CD4-positive, alpha-beta memory T cell (primary cell): Measurements from ENCODE around the gene RGS19. TPM values are rescaled to one million over a fixed set of nuclear protein-coding genes. Genes with fewer than 3 reads are reported as not detected.

Source experiments
- CTCF ChIA-PET: fragments of 350-600 bp; sonication (Branson Sonifier 250); formaldehyde crosslinking; loops from one replicate; lab custom pipeline; 2021; ENCODE audit warnings: inconsistent platforms; ENCODE audit not compliant: partially characterized antibody; lab: Charles Lee
- POLR2A ChIA-PET: fragments of 350-600 bp; sonication (Branson Sonifier 250); formaldehyde crosslinking; loops from one replicate; lab custom pipeline; 2021; ENCODE audit not compliant: partially characterized antibody; lab: Charles Lee
- DNase-seq, 5 donors: peaks; one replicate each; pipeline versions ENCODE4 v3.0.0 to v3.0.0-alpha.2; 2020 to 2022; ENCODE audit warnings: mixed read lengths in 1 of 5
- H3K27ac ChIP-seq: one replicate; pipeline ENCODE4 v1.7.0; 2013; ENCODE audit warnings: low read depth, low read length
- H3K27me3 ChIP-seq: 2 replicates; pipeline ENCODE4 v1.7.0; 2013; ENCODE audit warnings: mild to moderate bottlenecking, low read length, moderate library complexity; ENCODE audit not compliant: insufficient read depth
- H3K36me3 ChIP-seq: 2 replicates; pipeline ENCODE4 v1.7.0; 2013; ENCODE audit warnings: mild to moderate bottlenecking, low read length, moderate library complexity; ENCODE audit not compliant: insufficient read depth
- H3K4me1 ChIP-seq: 2 replicates; pipeline ENCODE4 v1.7.0; 2013; ENCODE audit warnings: mild to moderate bottlenecking, low read length, moderate library complexity; ENCODE audit not compliant: insufficient read depth
- H3K4me3 ChIP-seq, 2 donors: one replicate each; pipeline ENCODE4 v1.7.0; 2013; ENCODE audit warnings: low read length in 2 of 2, mild to moderate bottlenecking in 1 of 2
- H3K9me3 ChIP-seq, 2 donors: one replicate each; pipeline ENCODE4 v1.7.0; 2013; ENCODE audit warnings: low read length in 2 of 2, control low read depth in 1 of 2; ENCODE audit not compliant: control insufficient read depth in 1 of 2
- H3K27ac Mint-ChIP-seq, 7 donors: one replicate each; pipeline ENCODE4 v1.8.0; 2020 to 2021; ENCODE audit warnings: mixed read lengths in 7 of 7, mild to moderate bottlenecking in 6 of 7, inconsistent platforms in 3 of 7, moderate library complexity in 3 of 7
- H3K27me3 Mint-ChIP-seq, 2 donors: one replicate each; pipeline ENCODE4 v1.8.0; 2020 to 2021; ENCODE audit warnings: mixed read lengths in 2 of 2
- H3K36me3 Mint-ChIP-seq, 2 donors: one replicate each; pipeline ENCODE4 v1.8.0; 2020 to 2021; ENCODE audit warnings: mixed read lengths in 2 of 2, inconsistent platforms in 1 of 2, mild to moderate bottlenecking in 1 of 2
- H3K4me1 Mint-ChIP-seq, 4 donors: one replicate each; pipeline ENCODE4 v1.8.0; 2020 to 2021; ENCODE audit warnings: mixed read lengths in 4 of 4, mild to moderate bottlenecking in 1 of 4
- H3K4me3 Mint-ChIP-seq, 8 donors: one replicate each; pipeline ENCODE4 v1.8.0; 2020 to 2021; ENCODE audit warnings: mixed read lengths in 8 of 8, mild to moderate bottlenecking in 7 of 8, moderate library complexity in 6 of 8, inconsistent platforms in 3 of 8
- H3K9me3 Mint-ChIP-seq, 8 donors: one replicate each; pipeline ENCODE4 v1.8.0; 2020 to 2021; ENCODE audit warnings: mixed read lengths in 8 of 8, mild to moderate bottlenecking in 5 of 8, inconsistent platforms in 3 of 8, moderate library complexity in 1 of 8
- intact Hi-C: fragments of 100-400 bp; cut with micrococcal nuclease; formaldehyde crosslinking; loops from one replicate; pipeline ENCODE4 v1.15.1; 2023
- polyA plus RNA-seq, 2 donors: library from polyadenylated mRNA; unstranded; fragments of 300-500 nt; fragmentation: Illumina TruSeq; gene quantifications; one replicate each; pipeline ENCODE4 v1.2.3, GENCODE V29; 2021
- total RNA-seq, 2 experiments: library from RNA; stranded (reverse); gene quantifications; one replicate each; pipeline ENCODE4 v1.2.3, GENCODE V29; 2021

Gene RGS19
- total and polyA plus RNA-seq, 4 experiments from 2014 or later: 35.0 to 116 (median 74.0) TPM

GRCh38 chr20:64102647-64103354 lies 23.5 kb upstream of the RGS19 start:
- H3K9me3 ChIP-seq: no peaks in the 10 kb centered on the region
- Mint-ChIP-seq H3K4me3 (peak overlapping the region in 4 of 8 donors; percentile 44 to 64 (median 55)), H3K36me3 (no peaks in the 10 kb centered on the region), H3K4me1 (peaks cover 0 to 10% (median 7%) of the 10 kb centered on the region in 4 donors), H3K9me3 (no peaks in the 10 kb centered on the region), H3K27me3 (peaks cover 12 to 15% of the 10 kb centered on the region in 2 donors), H3K27ac (no peak overlapping the region)
- intact Hi-C loops: loop anchor here (2.0 kb wide), 1 partner anchor 18 kb away; no protein-coding TSS in a partner anchor
- no peak overlapping the region for H3K27ac ChIP-seq
- H3K4me1 ChIP-seq: peaks cover 20% of the 10 kb centered on the region
- no peaks in the 10 kb centered on the region for H3K36me3 ChIP-seq
- no peak for DNase-seq
- no peak overlapping the region for H3K4me3 ChIP-seq
- ChIA-PET POLR2A (no interaction called here), CTCF (no interaction called here)
- H3K27me3 ChIP-seq: peaks cover 11% of the 10 kb centered on the region

- Histone ChIP-seq H3K36me3 (no peaks in the 10 kb centered on the region), H3K9me3 (no peaks in the 10 kb centered on the region), H3K4me1 (peaks cover 20% of the 10 kb centered on the region), H3K4me3 (no peak overlapping the region), H3K27ac (no peak overlapping the region), H3K27me3 (peaks cover 11% of the 10 kb centered on the region)
- H3K27ac Mint-ChIP-seq: peak overlapping the region in 2 of 7 donors; percentile 47 to 51
- peaks cover 12 to 15% of the 10 kb centered on the region in 2 donors for H3K27me3 Mint-ChIP-seq
- peaks cover 0 to under 1% of the 10 kb centered on the region in 2 donors for H3K36me3 Mint-ChIP-seq
- H3K4me3 Mint-ChIP-seq: peak overlapping the region in 4 of 8 donors; percentile 44 to 60 (median 49)
- H3K9me3 Mint-ChIP-seq: no peaks in the 10 kb centered on the region
- intact Hi-C loops: loop anchor here (2.0 kb wide), 1 partner anchor 19 kb away; no protein-coding TSS in a partner anchor
- DNase-seq: peak in 4 of 5 donors; percentile 50 to 64 (median 55)
- ChIA-PET POLR2A (no interaction called here), CTCF (interaction anchor here (0.8 to 1.4 kb wide), 5 partner anchors 9 to 20 kb away, joined by 3 to 4 read pairs (median 3); partner anchors contain the start of gene LKAAEAR1)
- H3K4me1 Mint-ChIP-seq: peaks cover 0 to 10% (median 7%) of the 10 kb centered on the region in 4 donors
Observed at GRCh38 chr20:64101731-64102621, 22.7 kb upstream of the RGS19 start.

- peak overlapping the region in 4 of 8 donors; percentile 44 to 60 (median 49) for H3K4me3 Mint-ChIP-seq
- H3K4me1 Mint-ChIP-seq: peaks cover 4 to 18% (median 8%) of the 10 kb centered on the region in 4 donors
- no peaks in the 10 kb centered on the region for H3K36me3 ChIP-seq
- DNase-seq: no peak
- POLR2A ChIA-PET: no interaction called here
- intact Hi-C loops: no loop called here
- H3K4me3 ChIP-seq: no peak overlapping the region
- H3K4me1 ChIP-seq: peaks cover 20% of the 10 kb centered on the region
- no peak overlapping the region for H3K27ac ChIP-seq
- H3K9me3 ChIP-seq: no peaks in the 10 kb centered on the region
- peaks cover 12 to 15% of the 10 kb centered on the region in 2 donors for H3K27me3 Mint-ChIP-seq
- H3K27ac Mint-ChIP-seq: peak overlapping the region in 3 of 7 donors; percentile 10 to 52 (median 51)
- H3K36me3 Mint-ChIP-seq: peaks cover 2 to 5% of the 10 kb centered on the region in 2 donors
- CTCF ChIA-PET: interaction anchor here (0.8 to 1.4 kb wide), 5 partner anchors 10 to 20 kb away, joined by 3 to 4 read pairs (median 3); partner anchors contain the start of gene LKAAEAR1
- H3K9me3 Mint-ChIP-seq: peaks cover 0 to 3% (median 0%) of the 10 kb centered on the region in 8 donors
- H3K27me3 ChIP-seq: peaks cover 11% of the 10 kb centered on the region
Observed at GRCh38 chr20:64100946-64101688, 21.8 kb upstream of the RGS19 start.

- Histone ChIP-seq H3K27me3 (peaks cover 11% of the 10 kb centered on the region), H3K36me3 (no peaks in the 10 kb centered on the region), H3K4me3 (no peak overlapping the region), H3K9me3 (no peaks in the 10 kb centered on the region), H3K27ac (no peak overlapping the region), H3K4me1 (peaks cover 20% of the 10 kb centered on the region)
- POLR2A ChIA-PET: no interaction called here
- Mint-ChIP-seq H3K27me3 (peaks cover 12 to 15% of the 10 kb centered on the region in 2 donors), H3K9me3 (peaks cover 0 to 3% (median 0%) of the 10 kb centered on the region in 8 donors), H3K4me1 (peaks cover 4 to 20% (median 7%) of the 10 kb centered on the region in 4 donors), H3K27ac (peak overlapping the region in 1 of 7 donors; percentile 40), H3K36me3 (peaks cover 2 to 5% of the 10 kb centered on the region in 2 donors), H3K4me3 (peak overlapping the region in 2 of 8 donors; percentile 20 to 36)
- CTCF ChIA-PET: interaction anchor here (1.4 kb wide), 2 partner anchors 15 to 17 kb away, joined by 3 to 6 read pairs; partner anchors contain the start of gene LKAAEAR1
- no peak for DNase-seq
- intact Hi-C loops: no loop called here
Observed at GRCh38 chr20:64100566-64100888, 21.2 kb upstream of the RGS19 start.

GRCh38 chr20:64099880-64100565 lies 20.7 kb upstream of the RGS19 start:
- no peaks in the 10 kb centered on the region for H3K9me3 ChIP-seq
- POLR2A ChIA-PET: no interaction called here
- peak overlapping the region in 2 of 7 donors; percentile 22 to 40 for H3K27ac Mint-ChIP-seq
- peaks cover 0 to 3% (median 0%) of the 10 kb centered on the region in 8 donors for H3K9me3 Mint-ChIP-seq
- H3K4me1 ChIP-seq: peaks cover 20% of the 10 kb centered on the region
- H3K4me3 ChIP-seq: no peak overlapping the region
- CTCF ChIA-PET: interaction anchor here (1.4 to 1.5 kb wide), 3 partner anchors 14 to 20 kb away, joined by 3 to 6 read pairs (median 6); partner anchors contain the start of gene LKAAEAR1
- H3K36me3 ChIP-seq: no peaks in the 10 kb centered on the region
- H3K27me3 ChIP-seq: peaks cover 11% of the 10 kb centered on the region
- H3K27me3 Mint-ChIP-seq: peaks cover 12 to 15% of the 10 kb centered on the region in 2 donors
- intact Hi-C loops: no loop called here
- peaks cover 4 to 20% (median 7%) of the 10 kb centered on the region in 4 donors for H3K4me1 Mint-ChIP-seq
- H3K4me3 Mint-ChIP-seq: peak overlapping the region in 3 of 8 donors; percentile 20 to 36 (median 32)
- peak in 2 of 5 donors; percentile 29 to 72 for DNase-seq
- no peak overlapping the region for H3K27ac ChIP-seq
- peaks cover 2 to 5% of the 10 kb centered on the region in 2 donors for H3K36me3 Mint-ChIP-seq
